ENCODE results near the gene NOTCH3. TPM values are rescaled to one million over a fixed set of nuclear protein-coding genes. Genes with fewer than 3 reads are reported as not detected.

NOTCH3 gene
- total RNA-seq, 6 experiments from 2014 or later = 3.4 to 18.0 (median 13.1) TPM

GRCh38 chr19:15122331-15123030 lies 78.3 kb downstream of the NOTCH3 start:
- Mint-ChIP-seq H3K27ac (no peak overlapping the region), H3K9me3 (no peaks in the 10 kb centered on the region), H3K27me3 (ENCODE audit: insufficient read depth) (no peaks in the 10 kb centered on the region; the same call in 1 of the 2 replicates), H3K4me1 (ENCODE audit: low read depth) (peaks cover 21% of the 10 kb centered on the region), H3K4me3 (no peak overlapping the region), H3K36me3 (ENCODE audit: low read depth) (peaks cover 19% of the 10 kb centered on the region)
- no peak for DNase-seq
- TF ChIP-seq CTCF (IDR thresholded peaks at IDR 0.05) = no peak

- no peak for DNase-seq
- H3K27me3 Mint-ChIP-seq (ENCODE audit: insufficient read depth) = peaks cover 2% of the 10 kb centered on the region; the same call in 1 of the 2 replicates
- peaks cover 11% of the 10 kb centered on the region for H3K4me1 Mint-ChIP-seq (ENCODE audit: low read depth)
- no peaks in the 10 kb centered on the region for H3K9me3 Mint-ChIP-seq
- no peak overlapping the region for H3K27ac Mint-ChIP-seq
- no peak overlapping the region for H3K4me3 Mint-ChIP-seq
- peak; percentile 27; the same call in 1 of the 2 replicates for TF ChIP-seq CTCF (IDR thresholded peaks at IDR 0.05)
- H3K36me3 Mint-ChIP-seq (ENCODE audit: low read depth) = peaks cover 26% of the 10 kb centered on the region
Measured at GRCh38 chr19:15120135-15121026, 80.4 kb downstream of the NOTCH3 start.

- Mint-ChIP-seq H3K4me3 (no peak overlapping the region), H3K27me3 (ENCODE audit: insufficient read depth) (peaks cover 2% of the 10 kb centered on the region), H3K36me3 (ENCODE audit: low read depth) (peaks cover 30% of the 10 kb centered on the region), H3K9me3 (no peaks in the 10 kb centered on the region), H3K27ac (no peak overlapping the region), H3K4me1 (ENCODE audit: low read depth) (peaks cover 18% of the 10 kb centered on the region)
- DNase-seq = no peak
- TF ChIP-seq CTCF (IDR thresholded peaks at IDR 0.05) = no peak
Measured at GRCh38 chr19:15118789-15119494, 81.9 kb downstream of the NOTCH3 start.

- Mint-ChIP-seq H3K4me1 (ENCODE audit: low read depth) (peaks cover 16% of the 10 kb centered on the region), H3K4me3 (no peak overlapping the region), H3K36me3 (ENCODE audit: low read depth) (peaks cover 31% of the 10 kb centered on the region), H3K27me3 (ENCODE audit: insufficient read depth) (peaks cover 2% of the 10 kb centered on the region), H3K9me3 (no peaks in the 10 kb centered on the region), H3K27ac (no peak overlapping the region)
- DNase-seq = no peak
- TF ChIP-seq CTCF (IDR thresholded peaks at IDR 0.05) = no peak
Measured at GRCh38 chr19:15118248-15118647, 82.5 kb downstream of the NOTCH3 start.

GRCh38 chr19:15116856-15117255 lies 83.9 kb downstream of the NOTCH3 start:
- Mint-ChIP-seq H3K4me3 (no peak overlapping the region), H3K27me3 (ENCODE audit: insufficient read depth) (peaks cover 4% of the 10 kb centered on the region), H3K4me1 (ENCODE audit: low read depth) (peaks cover 16% of the 10 kb centered on the region), H3K27ac (peak overlapping the region; percentile 21; the same call in 1 of the 2 replicates), H3K36me3 (ENCODE audit: low read depth) (peaks cover 39% of the 10 kb centered on the region), H3K9me3 (no peaks in the 10 kb centered on the region)
- TF ChIP-seq CTCF (IDR thresholded peaks at IDR 0.05) = no peak
- DNase-seq = no peak

Measured in HFFc6 (cell line).